HEK293 (cell line): Measurements from ENCODE around the gene SETD1A.

ENCODE experiments used
- CTCF ChIP-seq: fragments of 450-650 bp; formaldehyde crosslinking; IDR thresholded peaks from 2 replicates; pipeline ENCODE4 v1.5.1; 2016; ENCODE audit warnings: missing biosample characterization, missing genetic modification characterization
- OVOL3 ChIP-seq: fragments of 450-650 bp; formaldehyde crosslinking; IDR thresholded peaks from 2 replicates; pipeline ENCODE4 v1.5.1; 2016; ENCODE audit warnings: missing biosample characterization, missing genetic modification characterization
- ZNF140 ChIP-seq: fragments of 450-650 bp; formaldehyde crosslinking; IDR thresholded peaks from 2 replicates; pipeline ENCODE4 v1.5.1; 2016; ENCODE audit warnings: missing biosample characterization, missing genetic modification characterization
- ZNF398 ChIP-seq: fragments of 450-650 bp; formaldehyde crosslinking; IDR thresholded peaks from 2 replicates; pipeline ENCODE4 v1.5.1; 2017; ENCODE audit warnings: missing biosample characterization, missing genetic modification characterization
- ZNF776 ChIP-seq: fragments of 450-650 bp; formaldehyde crosslinking; IDR thresholded peaks from 2 replicates; pipeline ENCODE4 v1.5.0; 2017; ENCODE audit warnings: missing biosample characterization, missing genetic modification characterization, borderline replicate concordance

- peak; percentile 49 for TF ChIP-seq ZNF398
- no peak for TF ChIP-seq CTCF (tag by site-specific recombination)
- no peak for TF ChIP-seq ZNF140 (tag by site-specific recombination)
- no peak for TF ChIP-seq ZNF776 (tag by site-specific recombination)
- TF ChIP-seq OVOL3 = no peak
These were observed 33.3 kb upstream of the SETD1A start for GRCh38 chr16:30924076-30924912.
